PC-3 (cell line): ENCODE measurements around the gene NTN4. TPM values are rescaled to one million over a fixed set of nuclear protein-coding genes. Genes with fewer than 3 reads are reported as not detected.

Experiments
- ATAC-seq: fragments of 200-7000 bp; cut with Tn5 transposase; 2 replicates; pipeline ENCODE4 v1.9.1; 2020; ENCODE audit warnings: mild to moderate bottlenecking, moderate library complexity
- BruUV-seq: library from RNA; stranded (reverse); fragments of 400-500 nt; replicated peaks from 2 replicates; lab custom pipeline; 2021; lab: Mats Ljungman, UMichigan
- CTCF ChIA-PET: fragments of 300-600 bp; sonication (Branson Sonifier 250); formaldehyde crosslinking; loops from one replicate; lab custom pipeline; 2022; ENCODE audit warnings: antibody characterized with exemption; lab: Charles Lee
- POLR2A ChIA-PET: fragments of 300-600 bp; sonication (Branson Sonifier 250); formaldehyde crosslinking; loops from one replicate; lab custom pipeline; 2022; ENCODE audit warnings: antibody characterized with exemption; ENCODE audit not compliant: unreplicated experiment; lab: Charles Lee
- DNase-seq: peaks from one replicate; pipeline ENCODE4 v3.0.0-alpha.2; 2015
- H2AFZ ChIP-seq: fragments of 300-600 bp; sonication (generic); 2 replicates; pipeline ENCODE4 v1.6.0; 2016; ENCODE audit warnings: antibody characterized with exemption, low read length
- H3F3A ChIP-seq: fragments of 300-600 bp; sonication (generic); one replicate; pipeline ENCODE4 v1.6.0; 2017; ENCODE audit warnings: antibody characterized with exemption, low read length, control low read depth, mild to moderate bottlenecking; ENCODE audit not compliant: unreplicated experiment
- H3K27ac ChIP-seq: fragments of 300-600 bp; sonication (generic); 2 replicates; pipeline ENCODE4 v1.5.1; 2016; ENCODE audit warnings: mild to moderate bottlenecking, low read length
- H3K27me3 ChIP-seq: fragments of 300-600 bp; sonication (generic); 2 replicates; pipeline ENCODE4 v1.6.1; 2016; ENCODE audit warnings: low read length, mixed read lengths
- H3K36me3 ChIP-seq: fragments of 300-600 bp; sonication (generic); 2 replicates; pipeline ENCODE4 v1.6.1; 2016; ENCODE audit warnings: low read depth, mixed run types, low read length, mixed read lengths
- H3K4me1 ChIP-seq: fragments of 300-600 bp; sonication (generic); 2 replicates; pipeline ENCODE4 v1.5.1; 2016; ENCODE audit warnings: low read length; ENCODE audit not compliant: insufficient read depth
- H3K4me2 ChIP-seq: fragments of 300-600 bp; sonication (generic); 2 replicates; pipeline ENCODE4 v1.6.0; 2016; ENCODE audit warnings: low read length
- H3K4me3 ChIP-seq: fragments of 300-600 bp; sonication (generic); 2 replicates; pipeline ENCODE4 v1.5.1; 2016; ENCODE audit warnings: mild to moderate bottlenecking, low read length, mixed read lengths
- H3K79me2 ChIP-seq: fragments of 300-600 bp; sonication (generic); 2 replicates; pipeline ENCODE4 v1.6.1; 2017; ENCODE audit warnings: low read length, mixed read lengths
- H3K9ac ChIP-seq: fragments of 300-600 bp; sonication (generic); 2 replicates; pipeline ENCODE4 v1.6.0; 2016; ENCODE audit warnings: mild to moderate bottlenecking, low read length
- H3K9me2 ChIP-seq: fragments of 300-600 bp; sonication (generic); replicated peaks from 2 replicates; pipeline ENCODE4 v1.6.1; 2016; ENCODE audit warnings: mixed run types, low read length, mixed read lengths
- H3K9me3 ChIP-seq: fragments of 300-600 bp; sonication (generic); 2 replicates; pipeline ENCODE4 v1.6.1; 2016; ENCODE audit warnings: low read length, mixed read lengths
- H4K20me1 ChIP-seq: fragments of 300-600 bp; sonication (generic); 2 replicates; pipeline ENCODE4 v1.6.1; 2016; ENCODE audit warnings: low read length, mixed read lengths
- EZH2 ChIP-seq: fragments of 300-600 bp; sonication (generic); IDR thresholded peaks from one replicate; pipeline ENCODE4 v1.6.1; 2017; ENCODE audit warnings: antibody characterized with exemption, mild to moderate bottlenecking, low read length; ENCODE audit not compliant: unreplicated experiment
- EZH2phosphoT487 ChIP-seq: fragments of 300-600 bp; sonication (generic); IDR thresholded peaks from 2 replicates; pipeline ENCODE4 v1.6.1; 2018; ENCODE audit warnings: mild to moderate bottlenecking, antibody characterized with exemption, low read length, borderline replicate concordance
- intact Hi-C: fragments of 100-400 bp; cut with micrococcal nuclease; formaldehyde crosslinking; loops from 2 replicates; pipeline ENCODE4 v1.9.0; 2023
- total RNA-seq: library from RNA; depleted of rRNA; stranded (reverse); fragments of >200 nt; gene quantifications from 2 replicates; pipeline ENCODE4 v1.2.3, GENCODE V29; 2014
- TF ChIP-seq, protein P1 (sequence below): fragments of 300-600 bp; sonication (generic); conservative IDR thresholded peaks from 2 replicates; pipeline ENCODE4 v1.5.1; 2017; ENCODE audit warnings: antibody characterized with exemption, low read depth, mild to moderate bottlenecking, low read length

NTN4 gene
- total RNA-seq, 1 experiment from 2014 or later, result 39.6 TPM

DNA sequence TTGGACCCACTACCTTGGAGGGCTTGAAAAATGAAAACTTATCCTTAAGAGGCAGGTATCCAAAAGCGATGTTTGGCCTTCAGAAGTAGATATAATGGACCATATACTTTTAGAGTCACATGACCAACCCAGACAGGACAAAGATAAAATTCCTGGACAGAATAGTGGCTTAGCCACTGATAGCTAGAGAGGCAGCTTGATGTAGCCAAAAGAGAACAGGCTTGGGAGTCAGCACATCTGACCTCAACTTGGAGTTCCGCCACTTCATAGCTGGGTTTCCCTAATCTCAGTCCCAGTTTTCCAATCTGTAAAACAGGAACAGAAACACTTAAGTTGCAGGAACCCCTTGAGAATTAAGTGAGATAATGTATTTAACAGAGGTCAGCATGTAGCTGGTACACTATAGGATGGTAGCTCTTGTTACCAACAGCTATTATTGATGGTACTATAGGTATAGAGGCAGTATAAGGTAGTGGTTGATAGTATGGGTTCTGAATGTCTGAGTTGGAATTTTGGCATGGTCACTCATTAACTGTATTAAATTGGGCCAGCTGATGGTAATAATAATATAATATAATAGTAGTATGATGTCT is 176.1 kb downstream of the NTN4 start:
- intact Hi-C loops, result no loop called here
- H3K4me3 ChIP-seq, result no peak overlapping the region
- TF ChIP-seq, protein P1, sequence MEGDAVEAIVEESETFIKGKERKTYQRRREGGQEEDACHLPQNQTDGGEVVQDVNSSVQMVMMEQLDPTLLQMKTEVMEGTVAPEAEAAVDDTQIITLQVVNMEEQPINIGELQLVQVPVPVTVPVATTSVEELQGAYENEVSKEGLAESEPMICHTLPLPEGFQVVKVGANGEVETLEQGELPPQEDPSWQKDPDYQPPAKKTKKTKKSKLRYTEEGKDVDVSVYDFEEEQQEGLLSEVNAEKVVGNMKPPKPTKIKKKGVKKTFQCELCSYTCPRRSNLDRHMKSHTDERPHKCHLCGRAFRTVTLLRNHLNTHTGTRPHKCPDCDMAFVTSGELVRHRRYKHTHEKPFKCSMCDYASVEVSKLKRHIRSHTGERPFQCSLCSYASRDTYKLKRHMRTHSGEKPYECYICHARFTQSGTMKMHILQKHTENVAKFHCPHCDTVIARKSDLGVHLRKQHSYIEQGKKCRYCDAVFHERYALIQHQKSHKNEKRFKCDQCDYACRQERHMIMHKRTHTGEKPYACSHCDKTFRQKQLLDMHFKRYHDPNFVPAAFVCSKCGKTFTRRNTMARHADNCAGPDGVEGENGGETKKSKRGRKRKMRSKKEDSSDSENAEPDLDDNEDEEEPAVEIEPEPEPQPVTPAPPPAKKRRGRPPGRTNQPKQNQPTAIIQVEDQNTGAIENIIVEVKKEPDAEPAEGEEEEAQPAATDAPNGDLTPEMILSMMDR, result no peak
- TF ChIP-seq EZH2 (no peak), EZH2phosphoT487 (no peak)
- no peak overlapping the region for H3K9ac ChIP-seq
- no TSS peak for BruUV-seq
- H3K36me3 ChIP-seq, result no peaks in the 10 kb centered on the region
- no peaks in the 10 kb centered on the region for H3K9me3 ChIP-seq
- ChIA-PET CTCF (no interaction called here), POLR2A (interaction anchor here (0.5 kb wide), 1 partner anchor 330 kb away, joined by 3 read pairs; no protein-coding TSS in a partner anchor)
- H2AFZ ChIP-seq, result no peak overlapping the region
- H3K27ac ChIP-seq, result no peak overlapping the region
- H3K4me2 ChIP-seq, result no peak overlapping the region
- ATAC-seq, result no peak
- peaks cover 37% of the 10 kb centered on the region for H3K4me1 ChIP-seq
- no peaks in the 10 kb centered on the region for H3K27me3 ChIP-seq
- no peaks in the 10 kb centered on the region for H4K20me1 ChIP-seq
- no peak for DNase-seq
- no peaks in the 10 kb centered on the region for H3F3A ChIP-seq
- no peaks in the 10 kb centered on the region for H3K9me2 ChIP-seq
- no peaks in the 10 kb centered on the region for H3K79me2 ChIP-seq

DNA sequence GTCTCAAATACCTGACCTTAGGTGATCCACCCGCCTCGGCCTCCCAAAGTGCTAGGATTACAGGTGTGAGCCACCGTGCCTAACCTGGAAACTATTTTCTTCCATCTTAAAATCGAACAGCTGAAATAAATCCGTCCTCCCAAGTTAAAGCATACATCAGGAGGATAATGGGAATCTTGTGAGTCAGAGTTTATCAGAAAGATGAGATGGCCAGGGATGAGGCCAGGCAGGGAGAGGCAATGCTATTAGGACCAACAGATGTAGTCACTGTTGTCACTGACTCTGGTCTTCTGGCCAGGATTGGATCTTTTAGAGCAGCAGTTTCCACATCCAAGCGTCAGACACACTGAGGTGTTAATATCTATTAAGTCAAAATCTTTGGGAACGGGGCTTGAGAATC is 177.5 kb downstream of the NTN4 start:
- H3K36me3 ChIP-seq, result no peaks in the 10 kb centered on the region
- peaks cover 52% of the 10 kb centered on the region for H3K4me1 ChIP-seq
- ChIA-PET POLR2A (no interaction called here), CTCF (no interaction called here)
- no TSS peak for BruUV-seq
- H3K79me2 ChIP-seq, result no peaks in the 10 kb centered on the region
- H3K27me3 ChIP-seq, result no peaks in the 10 kb centered on the region
- DNase-seq, result peak; percentile 29
- no peaks in the 10 kb centered on the region for H3K9me2 ChIP-seq
- intact Hi-C loops, result no loop called here
- ATAC-seq, result no peak
- H2AFZ ChIP-seq, result no peak overlapping the region
- H3K9me3 ChIP-seq, result no peaks in the 10 kb centered on the region
- H4K20me1 ChIP-seq, result no peaks in the 10 kb centered on the region
- no peak overlapping the region for H3K4me2 ChIP-seq
- no peak for TF ChIP-seq EZH2
- TF ChIP-seq EZH2phosphoT487, result no peak
- TF ChIP-seq, protein P1, result no peak
- no peaks in the 10 kb centered on the region for H3F3A ChIP-seq
- H3K9ac ChIP-seq, result no peak overlapping the region
- H3K4me3 ChIP-seq, result no peak overlapping the region
- H3K27ac ChIP-seq, result peak overlapping the region; percentile 17; the same call in 1 of the 2 replicates

DNA sequence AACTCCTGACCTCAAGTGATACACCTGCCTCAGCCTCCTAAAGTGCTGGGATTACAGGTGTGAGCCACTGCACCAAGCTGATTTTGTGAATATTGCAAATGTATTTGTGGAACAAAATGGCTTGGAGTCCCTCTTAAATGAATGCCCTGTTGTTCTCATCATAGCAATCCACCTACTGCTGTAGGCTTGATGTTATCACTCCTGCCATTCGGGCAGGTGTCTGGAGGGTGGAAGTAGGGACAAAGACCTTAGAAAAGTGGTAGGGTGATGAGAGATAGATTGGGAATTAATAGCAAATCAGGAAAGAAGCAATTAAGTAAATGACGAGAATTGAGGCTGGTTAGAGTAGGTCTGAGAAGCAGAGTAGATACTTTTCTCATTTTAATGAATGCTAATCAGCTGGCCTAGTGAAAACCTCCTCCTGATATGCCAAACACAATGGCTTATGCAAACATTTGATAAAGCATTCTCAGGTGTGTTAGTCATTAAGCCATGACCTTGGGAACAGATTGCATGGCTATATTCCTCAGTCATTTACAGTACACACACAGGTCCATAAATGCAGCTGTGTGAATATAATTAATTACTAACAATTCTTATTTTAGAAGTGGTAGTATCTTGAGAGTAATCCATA is 178.8 kb downstream of the NTN4 start:
- ATAC-seq, result peak; percentile 37
- H3F3A ChIP-seq, result no peaks in the 10 kb centered on the region
- BruUV-seq, result TSS peak; percentile 8
- no peaks in the 10 kb centered on the region for H3K9me2 ChIP-seq
- no peaks in the 10 kb centered on the region for H3K36me3 ChIP-seq
- ChIA-PET POLR2A (interaction anchor here (0.7 kb wide), 1 partner anchor 22 kb away, joined by 3 read pairs; no protein-coding TSS in a partner anchor), CTCF (no interaction called here)
- no peak for TF ChIP-seq EZH2phosphoT487
- TF ChIP-seq, protein P1, result no peak
- H4K20me1 ChIP-seq, result no peaks in the 10 kb centered on the region
- H3K9ac ChIP-seq, result peak overlapping the region; percentile 37; the same call in 1 of the 2 replicates
- peak overlapping the region; percentile 29; the same call in 1 of the 2 replicates for H3K4me2 ChIP-seq
- peaks cover 57% of the 10 kb centered on the region for H3K4me1 ChIP-seq
- no peaks in the 10 kb centered on the region for H3K79me2 ChIP-seq
- peak overlapping the region; percentile 70 for H3K27ac ChIP-seq
- no peaks in the 10 kb centered on the region for H3K27me3 ChIP-seq
- H2AFZ ChIP-seq, result no peak overlapping the region
- no peaks in the 10 kb centered on the region for H3K9me3 ChIP-seq
- DNase-seq, result peak; percentile 80
- no peak overlapping the region for H3K4me3 ChIP-seq
- intact Hi-C loops, result no loop called here
